Endothelial cell (in vitro differentiated cells): ENCODE data around the gene RASAL3. TPM values are rescaled to one million over a fixed set of nuclear protein-coding genes. Genes with fewer than 3 reads are reported as not detected.
"Not testable (repeated sequence)": the region's sequence is repeated elsewhere in the genome, so short reads cannot be mapped to it uniquely, and the experiment has no call there.

Source experiments
- DNase-seq: peaks from one replicate; pipeline ENCODE4 v3.0.0; 2021; ENCODE audit warnings: low spot score
- H3K27ac Mint-ChIP-seq: one replicate; pipeline ENCODE4 v1.8.0; 2021; ENCODE audit warnings: mixed read lengths, inconsistent platforms; ENCODE audit not compliant: unreplicated experiment
- H3K27me3 Mint-ChIP-seq: one replicate; pipeline ENCODE4 v1.8.0; 2021; ENCODE audit warnings: mild to moderate bottlenecking, moderate library complexity, mixed read lengths, inconsistent platforms; ENCODE audit not compliant: unreplicated experiment
- H3K36me3 Mint-ChIP-seq: one replicate; pipeline ENCODE4 v1.8.0; 2021; ENCODE audit warnings: mild to moderate bottlenecking, low read depth, mixed read lengths, inconsistent platforms; ENCODE audit not compliant: unreplicated experiment
- H3K4me1 Mint-ChIP-seq: one replicate; pipeline ENCODE4 v1.8.0; 2021; ENCODE audit warnings: mild to moderate bottlenecking, mixed read lengths, inconsistent platforms; ENCODE audit not compliant: unreplicated experiment
- H3K4me3 Mint-ChIP-seq: one replicate; pipeline ENCODE4 v1.8.0; 2021; ENCODE audit warnings: mild to moderate bottlenecking, mixed read lengths, inconsistent platforms; ENCODE audit not compliant: unreplicated experiment
- H3K9me3 Mint-ChIP-seq: one replicate; pipeline ENCODE4 v1.8.0; 2021; ENCODE audit warnings: mixed read lengths, inconsistent platforms; ENCODE audit not compliant: unreplicated experiment
- total RNA-seq: library from RNA; stranded (reverse); fragmentation: NEBNext Ultra II Directional; extraction: Animal tissue kit (Norgen Biotek cat#: 25700); gene quantifications from one replicate; pipeline ENCODE4 v1.2.1, GENCODE V29; 2021; ENCODE audit not compliant: unreplicated experiment
- TF ChIP-seq, protein P1 (sequence below): fragments of 200-600 bp; sonication (generic); IDR thresholded peaks from one replicate; pipeline ENCODE4 v1.5.0; 2021; ENCODE audit warnings: antibody characterized with exemption; ENCODE audit not compliant: unreplicated experiment

Gene RASAL3
- total RNA-seq, 1 donor from 2014 or later, result 1.5 TPM

DNA sequence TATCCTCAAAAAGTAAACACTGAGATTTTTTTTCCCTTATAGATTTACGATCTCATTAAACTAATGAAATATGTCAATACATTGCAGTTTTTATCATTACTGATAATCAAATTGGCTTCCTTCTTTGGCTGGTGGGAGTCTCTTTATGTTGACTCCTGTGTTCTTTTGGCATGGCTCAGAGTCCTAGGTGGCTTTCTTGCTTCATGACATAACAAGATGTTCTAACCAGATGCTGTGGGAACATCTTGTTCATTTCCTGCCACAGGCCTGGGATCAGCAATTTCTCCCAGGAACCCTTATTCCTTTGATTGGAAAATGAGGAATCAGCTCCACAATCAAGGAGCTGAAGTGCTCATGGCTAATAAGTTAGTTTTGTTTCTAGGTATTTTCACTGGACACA is 30.8 kb upstream of the RASAL3 start:
- H3K27ac Mint-ChIP-seq, result no peak overlapping the region
- TF ChIP-seq, protein P1, sequence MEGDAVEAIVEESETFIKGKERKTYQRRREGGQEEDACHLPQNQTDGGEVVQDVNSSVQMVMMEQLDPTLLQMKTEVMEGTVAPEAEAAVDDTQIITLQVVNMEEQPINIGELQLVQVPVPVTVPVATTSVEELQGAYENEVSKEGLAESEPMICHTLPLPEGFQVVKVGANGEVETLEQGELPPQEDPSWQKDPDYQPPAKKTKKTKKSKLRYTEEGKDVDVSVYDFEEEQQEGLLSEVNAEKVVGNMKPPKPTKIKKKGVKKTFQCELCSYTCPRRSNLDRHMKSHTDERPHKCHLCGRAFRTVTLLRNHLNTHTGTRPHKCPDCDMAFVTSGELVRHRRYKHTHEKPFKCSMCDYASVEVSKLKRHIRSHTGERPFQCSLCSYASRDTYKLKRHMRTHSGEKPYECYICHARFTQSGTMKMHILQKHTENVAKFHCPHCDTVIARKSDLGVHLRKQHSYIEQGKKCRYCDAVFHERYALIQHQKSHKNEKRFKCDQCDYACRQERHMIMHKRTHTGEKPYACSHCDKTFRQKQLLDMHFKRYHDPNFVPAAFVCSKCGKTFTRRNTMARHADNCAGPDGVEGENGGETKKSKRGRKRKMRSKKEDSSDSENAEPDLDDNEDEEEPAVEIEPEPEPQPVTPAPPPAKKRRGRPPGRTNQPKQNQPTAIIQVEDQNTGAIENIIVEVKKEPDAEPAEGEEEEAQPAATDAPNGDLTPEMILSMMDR, result no peak
- H3K4me3 Mint-ChIP-seq, result no peak overlapping the region
- peaks cover 12% of the 10 kb centered on the region for H3K36me3 Mint-ChIP-seq
- peaks cover 4% of the 10 kb centered on the region for H3K27me3 Mint-ChIP-seq
- no peak for DNase-seq
- no peaks in the 10 kb centered on the region for H3K4me1 Mint-ChIP-seq
- H3K9me3 Mint-ChIP-seq, result peaks cover 18% of the 10 kb centered on the region

DNA sequence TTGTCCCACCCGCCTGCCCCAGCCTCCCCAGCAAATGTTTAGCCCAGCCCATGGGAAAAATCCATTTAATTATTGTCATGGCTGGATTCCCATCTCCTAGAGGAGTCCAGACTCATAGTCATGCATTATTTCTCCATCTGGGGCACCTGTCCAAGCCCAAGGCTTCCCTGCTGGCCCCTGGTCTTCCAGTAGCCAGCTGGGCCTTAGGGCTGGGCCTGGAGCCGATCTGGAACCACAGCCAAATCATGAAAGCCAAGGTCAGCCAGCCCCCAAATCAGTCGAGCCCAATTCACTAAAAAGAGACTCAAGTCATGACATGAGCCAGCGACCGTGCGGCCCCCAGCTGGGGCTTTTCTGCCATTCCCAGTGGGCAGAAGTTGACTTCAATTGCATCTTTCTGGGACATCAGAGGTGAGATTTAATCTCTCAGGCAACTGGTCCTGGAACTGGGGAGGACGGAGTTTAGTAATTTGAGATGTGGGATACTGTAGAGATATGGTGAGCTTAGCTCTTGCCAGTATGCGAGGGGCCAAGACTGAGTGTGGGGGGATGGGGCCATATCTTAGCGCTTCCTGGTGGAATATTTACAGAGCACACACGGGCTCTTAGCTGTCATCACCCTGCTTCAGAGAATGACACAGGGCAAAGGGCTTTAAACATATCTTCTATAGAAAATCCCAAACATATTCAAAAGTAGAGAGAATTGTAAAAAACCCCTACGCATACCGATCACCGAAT is 24.3 kb upstream of the RASAL3 start:
- H3K9me3 Mint-ChIP-seq, result peaks cover 17% of the 10 kb centered on the region
- H3K36me3 Mint-ChIP-seq, result peaks cover 3% of the 10 kb centered on the region

DNA sequence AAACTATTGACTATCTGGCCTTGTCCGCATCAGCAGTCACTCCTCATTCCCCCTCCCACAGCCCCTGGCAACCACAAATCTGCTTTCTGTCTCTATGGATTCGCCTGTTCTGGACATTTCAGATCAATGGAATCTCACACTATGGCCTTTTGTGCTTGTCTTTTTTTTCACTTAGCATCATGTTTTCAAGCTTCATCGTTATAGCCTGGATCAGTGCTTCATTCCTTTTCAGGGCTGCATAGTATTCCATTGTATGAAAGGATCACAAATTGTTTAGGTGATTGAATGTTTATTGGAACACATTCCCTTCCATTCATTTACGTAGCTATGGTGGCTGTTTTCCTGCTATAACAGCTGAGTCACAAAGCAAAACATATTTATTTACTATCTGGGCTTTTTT is 22.7 kb upstream of the RASAL3 start:
- TF ChIP-seq, protein P1, result no peak
- no peak for DNase-seq
- Mint-ChIP-seq H3K4me3 (no peak overlapping the region), H3K36me3 (peaks cover 7% of the 10 kb centered on the region), H3K27me3 (peaks cover 8% of the 10 kb centered on the region), H3K27ac (no peak overlapping the region), H3K4me1 (no peaks in the 10 kb centered on the region), H3K9me3 (peaks cover 20% of the 10 kb centered on the region)

More for the DNA sequence above, 24.3 kb upstream of the RASAL3 start:
- Mint-ChIP-seq H3K4me3 (no peak overlapping the region), H3K27me3 (peaks cover 7% of the 10 kb centered on the region), H3K27ac (no peak overlapping the region), H3K4me1 (no peaks in the 10 kb centered on the region)
- DNase-seq, result no peak
- TF ChIP-seq, protein P1, result no peak

DNA sequence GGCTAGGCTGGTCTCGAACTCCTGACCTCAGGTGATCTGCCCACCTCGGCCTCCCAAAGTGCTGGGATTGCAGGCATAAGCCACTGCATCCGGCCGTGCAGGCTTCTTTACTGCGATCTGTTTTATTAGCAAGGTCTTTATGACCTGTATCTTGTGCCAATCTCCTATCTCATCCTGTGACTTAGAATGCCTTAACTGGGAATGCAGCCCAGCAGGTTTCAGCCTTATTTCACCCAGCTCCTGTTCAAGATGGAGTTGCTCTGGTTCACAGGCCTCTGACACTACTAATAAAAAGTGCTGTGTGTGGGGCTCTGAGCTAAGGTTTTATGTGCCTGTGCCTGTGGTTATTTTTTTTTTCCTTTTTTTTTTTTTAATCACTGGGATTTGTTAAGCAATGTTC is 21.4 kb upstream of the RASAL3 start:
- H3K27ac Mint-ChIP-seq, H3K36me3 Mint-ChIP-seq, DNase-seq, H3K27me3 Mint-ChIP-seq, H3K4me3 Mint-ChIP-seq, H3K4me1 Mint-ChIP-seq: not testable (repeated sequence)
- peaks cover 22% of the 10 kb centered on the region for H3K9me3 Mint-ChIP-seq

DNA sequence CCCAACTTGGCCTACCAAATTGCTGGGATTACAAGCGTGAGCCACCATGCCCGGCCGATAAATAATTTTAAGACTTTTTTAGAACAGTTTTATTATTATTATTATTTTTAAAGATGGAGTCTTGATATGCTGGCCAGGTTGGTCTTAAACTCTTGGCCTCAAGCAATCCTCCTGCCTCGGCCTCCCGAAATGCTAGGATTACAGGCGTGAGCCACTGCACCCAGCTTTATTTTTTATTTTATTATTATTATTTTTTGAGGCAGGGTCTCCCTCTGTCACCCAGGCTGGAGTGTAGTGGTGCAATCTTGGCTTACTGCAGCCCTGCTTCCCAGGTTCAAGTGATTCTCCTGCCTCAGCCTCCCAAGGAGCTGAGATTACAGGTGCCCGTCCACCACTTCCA is 16.7 kb upstream of the RASAL3 start:
- H3K4me1 Mint-ChIP-seq, H3K27me3 Mint-ChIP-seq, DNase-seq, H3K27ac Mint-ChIP-seq, H3K4me3 Mint-ChIP-seq: not testable (repeated sequence)
- Mint-ChIP-seq H3K9me3 (peaks cover 25% of the 10 kb centered on the region), H3K36me3 (peaks cover 12% of the 10 kb centered on the region)
